ENCODE results near the gene ANKLE1.

The ANKLE1 gene

GRCh38 chr19:17236811-17237543 is 44.7 kb upstream of the ANKLE1 start:
- no peak for DNase-seq (ENCODE audit: low spot score)
- in situ Hi-C loops (cut with MboI; ENCODE audit: low sequenced_read_pairs, unreplicated experiment): loop anchor here (25.0 kb wide), 1 partner anchor 175 kb away; no protein-coding TSS in a partner anchor
- TF ChIP-seq CTCF (IDR thresholded peaks at IDR 0.05; ENCODE audit: borderline replicate concordance, control extremely low read depth, extremely low read depth, insufficient read depth, missing control alignments): no peak

GRCh38 chr19:17237747-17238706 is 43.7 kb upstream of the ANKLE1 start:
- in situ Hi-C loops (cut with MboI; ENCODE audit: low sequenced_read_pairs, unreplicated experiment): loop anchor here (25.0 kb wide), 1 partner anchor 176 kb away; no protein-coding TSS in a partner anchor
- DNase-seq (ENCODE audit: low spot score): no peak
- no peak for TF ChIP-seq CTCF (IDR thresholded peaks at IDR 0.05; ENCODE audit: borderline replicate concordance, control extremely low read depth, extremely low read depth, insufficient read depth, missing control alignments)

- no peak for TF ChIP-seq CTCF (IDR thresholded peaks at IDR 0.05; ENCODE audit: borderline replicate concordance, control extremely low read depth, extremely low read depth, insufficient read depth, missing control alignments)
- in situ Hi-C loops (cut with MboI; ENCODE audit: low sequenced_read_pairs, unreplicated experiment): loop anchor here (25.0 kb wide), 1 partner anchor 178 kb away; no protein-coding TSS in a partner anchor
- no peak for DNase-seq (ENCODE audit: low spot score)
Observed at GRCh38 chr19:17240062-17240752, 41.5 kb upstream of the ANKLE1 start.

- in situ Hi-C loops (cut with MboI; ENCODE audit: low sequenced_read_pairs, unreplicated experiment): loop anchor here (25.0 kb wide), 1 partner anchor 179 kb away; no protein-coding TSS in a partner anchor
Observed at GRCh38 chr19:17240826-17241399, 40.8 kb upstream of the ANKLE1 start.

GRCh38 chr19:17242431-17243208 is 39.1 kb upstream of the ANKLE1 start:
- in situ Hi-C loops (cut with MboI; ENCODE audit: low sequenced_read_pairs, unreplicated experiment): loop anchor here (25.0 kb wide), 1 partner anchor 180 kb away; no protein-coding TSS in a partner anchor
- no peak for DNase-seq (ENCODE audit: low spot score)
- no peak for TF ChIP-seq CTCF (IDR thresholded peaks at IDR 0.05; ENCODE audit: borderline replicate concordance, control extremely low read depth, extremely low read depth, insufficient read depth, missing control alignments)

More at GRCh38 chr19:17240826-17241399, 40.8 kb upstream of the ANKLE1 start:
- TF ChIP-seq CTCF (IDR thresholded peaks at IDR 0.05; ENCODE audit: borderline replicate concordance, control extremely low read depth, extremely low read depth, insufficient read depth, missing control alignments): no peak
- DNase-seq (ENCODE audit: low spot score): no peak
